Measurements from ENCODE around the gene ZNF606.

- TF ChIP-seq HDGF (IDR thresholded peaks at IDR 0.05; ENCODE audit: borderline replicate concordance) (no peak), SP1 (IDR thresholded peaks at IDR 0.05) (no peak), BHLHE40 (IDR thresholded peaks at IDR 0.05; ENCODE audit: borderline replicate concordance) (no peak), FOXA1 (IDR thresholded peaks at IDR 0.05) (no peak), FOXK2 (IDR thresholded peaks at IDR 0.05) (no peak), LEF1 (IDR thresholded peaks at IDR 0.05; ENCODE audit: borderline replicate concordance) (no peak), TARDBP (IDR thresholded peaks at IDR 0.05) (no peak), L3MBTL2 (conservative IDR thresholded peaks at IDR 0.05) (no peak), ELF4 (IDR thresholded peaks at IDR 0.05) (no peak)
Observed at GRCh38 chr19:58009301-58009665, 6.7 kb upstream of the ZNF606 start.

Measured in HEK293T (cell line).